ENCODE data around the gene NTN1.
"Not testable (repeated sequence)": the region's sequence is repeated elsewhere in the genome, so short reads cannot be mapped to it uniquely, and the experiment has no call there.

Gene NTN1

DNA sequence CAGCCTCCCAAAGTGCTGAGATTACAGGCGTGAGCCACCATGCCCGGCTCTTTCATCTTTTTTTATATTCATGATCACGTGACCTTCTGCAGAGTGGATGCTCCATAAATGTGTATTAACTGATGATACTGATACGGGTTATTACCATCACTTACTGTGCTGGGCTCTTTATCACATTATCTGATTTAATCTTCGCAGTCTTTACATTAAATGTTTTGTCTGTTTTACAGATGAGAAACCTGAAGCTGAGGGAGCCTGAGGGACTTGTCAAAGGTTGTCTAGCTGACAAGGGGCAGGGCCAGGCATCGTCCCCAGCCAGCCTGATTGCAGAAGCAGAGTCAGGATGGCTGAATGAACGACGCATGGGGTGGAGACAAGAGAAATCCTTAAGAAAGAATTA is 104.4 kb downstream of the NTN1 start:
- DNase-seq = no peak

- no peak for DNase-seq
Observed at GRCh38 chr17:9127340-9127739, 106.0 kb downstream of the NTN1 start.

DNA sequence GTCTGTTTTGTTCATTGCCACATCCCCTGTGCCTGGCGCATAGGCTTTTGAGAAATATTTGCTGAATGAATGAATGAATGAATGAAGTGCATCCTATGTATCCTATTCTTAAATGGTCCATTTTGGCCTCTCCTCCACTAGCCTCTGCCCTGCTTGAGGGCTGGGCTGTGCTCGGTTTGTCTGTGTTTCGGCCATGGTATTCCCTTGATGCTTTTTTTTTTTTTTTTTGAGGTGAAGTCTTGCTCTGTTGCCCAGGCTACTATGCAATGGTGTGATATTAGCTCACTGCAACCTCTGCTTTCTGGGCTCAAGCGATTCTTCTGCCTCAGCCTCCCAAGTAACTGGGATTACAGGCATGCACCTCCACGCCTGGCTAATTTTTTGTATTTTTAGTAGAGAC is 110.1 kb downstream of the NTN1 start:
- no peak for DNase-seq

DNA sequence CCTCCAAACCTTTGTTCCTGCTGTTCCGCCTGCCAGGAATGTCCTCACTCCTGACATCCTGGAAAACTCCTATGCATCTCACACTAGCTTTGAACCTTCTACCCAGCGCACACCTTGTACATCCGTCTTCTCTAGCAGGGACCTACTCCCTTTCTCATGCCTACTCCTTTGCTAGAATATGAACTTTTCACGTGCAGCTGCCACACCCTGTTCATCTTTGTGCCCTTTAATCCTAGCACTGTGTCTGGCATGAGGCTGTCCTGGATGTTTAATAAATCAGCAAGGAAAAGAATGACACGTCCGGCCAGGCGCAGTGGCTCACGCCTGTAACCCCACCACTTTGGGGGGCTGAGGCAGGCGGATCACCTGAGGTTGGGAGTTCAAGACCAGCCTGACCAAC is 111.0 kb downstream of the NTN1 start:
- DNase-seq = no peak

- DNase-seq = no peak
Observed at GRCh38 chr17:9132944-9133610, 111.8 kb downstream of the NTN1 start.

GRCh38 chr17:9138161-9138717 is 116.9 kb downstream of the NTN1 start:
- no peak for DNase-seq

DNA sequence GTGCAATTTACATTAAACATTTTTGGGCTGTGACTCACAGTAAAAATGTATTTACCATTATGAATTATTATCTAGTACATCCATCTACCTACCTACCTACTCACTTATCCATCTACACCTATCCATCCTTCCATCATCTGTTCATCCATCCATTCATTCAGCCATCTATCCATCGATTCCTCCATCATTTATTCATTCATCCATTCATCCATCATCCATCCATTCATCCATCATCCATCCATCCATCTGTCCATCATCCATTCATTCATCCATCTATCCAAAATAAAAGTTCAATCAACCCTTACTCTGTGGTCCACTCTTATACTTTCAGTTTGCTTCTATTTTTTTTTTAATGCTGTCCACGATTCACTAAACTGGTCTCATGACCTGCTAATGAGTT is 118.4 kb downstream of the NTN1 start:
- DNase-seq = no peak

DNA sequence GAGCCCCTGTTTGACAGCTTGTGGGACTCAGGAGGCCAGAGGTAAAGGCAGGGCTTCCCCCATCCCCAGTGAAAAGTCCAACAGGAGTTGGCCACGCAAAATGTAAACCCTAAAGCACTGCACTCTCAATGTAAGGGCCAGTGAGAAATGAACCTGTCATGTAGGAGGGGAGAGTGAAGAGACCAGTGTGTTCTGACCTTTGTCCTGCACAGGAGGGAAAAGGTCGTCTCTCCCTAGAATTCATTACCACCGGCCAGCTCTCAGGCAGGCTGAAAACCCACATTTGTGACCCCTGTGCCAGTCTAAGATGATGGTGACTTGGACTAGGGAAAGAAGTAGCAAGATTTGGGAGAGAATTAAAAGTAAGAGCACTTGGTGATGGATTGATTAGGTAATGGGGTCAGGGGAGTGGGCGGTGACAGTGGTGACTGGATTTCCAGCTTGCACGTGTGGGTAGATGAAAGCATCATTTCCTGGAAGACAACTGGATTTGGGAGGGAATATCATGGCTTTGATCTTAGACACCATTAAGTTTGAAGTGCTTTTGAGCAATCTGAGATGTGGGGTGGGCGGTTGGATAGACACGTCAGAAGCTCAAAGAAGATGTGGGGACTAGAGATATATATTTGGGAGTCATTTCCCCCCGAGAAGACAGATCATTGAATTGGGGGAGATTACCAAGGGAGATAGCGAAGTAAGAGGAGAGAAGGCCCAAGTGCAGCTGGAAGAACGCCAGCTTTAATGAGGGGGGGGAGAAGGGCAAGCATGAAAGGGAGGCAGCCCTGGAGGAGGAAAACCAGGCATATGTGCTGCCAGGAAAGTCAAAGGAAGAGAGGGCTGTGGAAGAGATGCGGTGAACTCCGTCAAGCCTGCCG is 119.5 kb downstream of the NTN1 start:
- no peak for DNase-seq

DNA sequence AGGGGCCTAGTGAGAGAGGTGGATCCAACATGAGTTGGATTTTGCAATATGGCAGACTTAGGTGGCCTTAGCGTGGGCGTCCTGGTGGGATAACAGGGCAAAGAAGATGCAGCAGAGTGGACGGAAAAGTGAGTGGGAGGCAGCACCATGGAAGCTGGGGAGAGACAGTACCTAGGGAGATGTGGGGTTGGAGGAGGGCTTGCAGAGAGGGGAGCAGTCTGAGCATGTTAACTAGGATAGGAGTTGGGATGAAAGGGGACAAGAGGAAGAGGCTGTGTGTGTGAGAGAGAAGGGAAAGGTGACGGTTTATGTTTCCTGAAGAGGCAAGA is 120.1 kb downstream of the NTN1 start:
- DNase-seq = no peak

DNA sequence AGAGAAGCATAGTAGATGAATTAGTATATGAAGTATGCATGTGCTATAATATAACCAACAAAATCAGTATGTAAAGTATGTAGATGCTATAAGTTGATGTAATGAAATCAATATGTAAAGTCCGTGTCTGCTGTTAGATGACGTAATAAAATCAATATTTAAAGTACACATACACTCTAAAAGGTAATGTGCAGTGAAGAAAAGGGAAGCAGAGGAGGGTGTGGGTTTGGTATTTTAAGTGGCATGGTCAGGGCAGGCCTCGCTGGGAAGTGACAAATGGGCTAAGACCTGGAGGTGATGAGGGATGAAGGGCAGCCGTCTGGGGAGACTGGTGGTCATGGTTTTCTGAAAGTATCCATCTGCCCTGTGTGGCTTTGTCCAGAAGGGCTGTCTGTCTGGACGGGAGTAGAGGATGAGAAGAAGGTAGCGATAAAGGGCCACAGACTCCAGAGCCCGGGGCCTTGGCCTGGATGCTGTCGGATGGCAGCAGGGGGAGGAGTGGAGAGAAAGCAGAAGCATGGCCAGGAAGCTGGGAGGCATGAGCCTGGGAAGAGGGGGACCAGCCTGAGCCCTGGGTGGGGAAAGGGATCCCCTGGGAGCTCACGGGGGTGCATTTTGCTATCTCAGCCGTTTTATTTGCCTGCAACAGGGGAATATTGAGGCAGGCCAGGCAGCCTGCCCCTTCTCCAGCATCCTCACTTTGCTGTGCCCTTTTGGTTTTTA is 121.6 kb downstream of the NTN1 start:
- DNase-seq = no peak

- no peak for DNase-seq
Observed at GRCh38 chr17:9144502-9145249, 123.4 kb downstream of the NTN1 start.

- DNase-seq = no peak
Observed at GRCh38 chr17:9146064-9146463, 124.8 kb downstream of the NTN1 start.

DNA sequence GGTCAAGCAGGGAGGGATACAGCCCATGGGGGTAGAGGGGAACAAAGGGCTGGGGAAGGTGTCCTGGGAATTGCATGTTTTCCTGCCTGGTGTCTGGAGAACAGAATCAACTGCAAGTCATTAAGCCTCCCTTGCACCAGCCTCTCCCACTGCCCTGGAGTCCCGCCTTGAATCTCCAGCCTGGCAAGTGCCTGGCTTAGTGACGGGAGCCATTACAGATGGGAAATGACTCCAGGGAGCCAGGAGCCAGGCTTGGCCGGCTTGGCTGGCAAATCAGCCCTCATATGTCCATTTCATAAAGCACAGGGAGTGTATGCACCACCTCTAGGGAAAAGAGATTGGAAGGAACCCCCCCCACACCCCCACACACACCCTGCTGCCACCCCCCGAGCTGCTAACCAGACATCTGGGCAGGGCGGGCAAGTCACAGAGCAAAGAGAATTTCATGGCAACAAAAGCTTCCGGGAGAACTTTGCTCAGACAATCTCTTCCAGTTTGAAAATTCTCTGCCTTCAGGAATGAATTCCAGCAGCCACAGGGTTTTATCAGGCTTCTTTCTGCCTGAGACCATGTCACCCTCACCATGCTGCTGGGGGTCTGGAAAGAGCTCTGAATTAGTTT is 127.7 kb downstream of the NTN1 start:
- DNase-seq = no peak

DNA sequence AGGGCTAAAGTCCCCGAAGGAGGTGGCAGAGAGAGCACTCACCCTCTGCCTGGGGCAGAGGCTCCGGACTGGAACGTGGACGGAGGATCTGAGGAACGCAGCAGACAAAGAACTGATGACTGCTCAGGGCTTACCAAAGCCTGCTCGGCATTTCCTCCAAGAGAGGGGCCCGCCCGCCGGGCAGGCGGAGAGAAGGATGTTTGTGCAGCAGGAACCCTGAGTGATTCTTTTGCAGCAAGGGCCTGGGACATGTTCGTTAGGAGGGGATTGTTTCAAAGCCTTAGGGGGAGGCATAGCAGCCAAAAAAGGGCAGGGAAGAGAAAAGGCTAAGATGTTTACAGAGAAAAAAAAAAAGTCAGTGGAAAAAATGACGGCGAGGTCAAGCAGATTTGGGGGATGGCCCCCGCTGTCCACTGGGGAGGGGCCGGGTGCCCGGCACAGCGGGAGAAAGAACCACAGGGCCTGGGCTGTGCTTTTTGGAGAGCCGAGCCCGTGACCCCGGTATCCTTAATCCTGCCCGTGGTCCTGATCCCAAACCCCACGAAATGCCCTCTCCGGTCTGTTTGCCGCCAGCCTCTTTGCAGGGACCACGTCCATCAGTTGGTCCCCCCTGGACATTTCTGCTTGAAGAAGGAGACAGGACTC is 129.3 kb downstream of the NTN1 start:
- DNase-seq = no peak

DNA sequence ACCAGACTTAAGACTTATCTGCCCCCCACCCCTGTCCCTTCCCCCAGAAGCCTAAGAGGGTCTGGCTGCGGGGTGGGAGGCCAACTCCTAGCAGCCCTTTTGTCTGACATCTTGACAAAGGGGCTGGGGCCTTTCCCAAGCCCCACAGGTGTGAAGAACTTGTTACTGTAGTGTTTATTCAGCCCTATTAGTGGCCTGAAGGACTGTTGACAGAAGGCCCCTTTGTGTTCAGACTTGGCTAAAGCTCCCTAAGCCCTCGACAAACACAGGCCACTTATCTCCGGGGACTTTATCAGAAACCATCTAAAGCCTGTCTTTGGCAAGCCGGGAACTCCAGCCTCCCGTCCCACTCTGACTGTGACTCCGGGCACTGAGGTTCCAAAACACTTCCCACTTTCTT is 129.8 kb downstream of the NTN1 start:
- no peak for DNase-seq

DNA sequence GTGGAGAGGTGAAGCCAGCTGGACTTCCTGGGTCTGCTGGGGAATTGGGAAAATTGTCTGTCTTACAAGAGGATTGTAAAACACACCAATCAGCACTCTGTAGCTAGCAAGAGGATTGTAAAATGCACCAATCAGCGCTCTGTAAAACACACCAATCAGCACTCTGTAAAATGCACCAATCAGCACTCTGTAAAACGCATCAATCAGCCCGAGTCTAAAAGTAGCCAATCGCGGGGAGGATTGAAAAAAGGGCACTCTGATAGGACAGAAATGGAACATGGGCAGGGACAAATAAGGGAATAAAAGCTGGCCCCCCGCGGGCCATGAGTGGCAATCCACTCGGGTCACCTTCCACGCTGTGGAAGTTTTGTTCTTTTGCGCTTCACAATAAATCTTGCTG is 130.4 kb downstream of the NTN1 start:
- not testable (repeated sequence) for DNase-seq

GRCh38 chr17:9158544-9159452 is 137.5 kb downstream of the NTN1 start:
- no peak for DNase-seq

GRCh38 chr17:9162275-9162985 is 141.1 kb downstream of the NTN1 start:
- no peak for DNase-seq

GRCh38 chr17:9166788-9167187 is 145.5 kb downstream of the NTN1 start:
- no peak for DNase-seq

GRCh38 chr17:9167379-9167778 is 146.1 kb downstream of the NTN1 start:
- DNase-seq = no peak

Data from KG1 (cell line).